Measurements from ENCODE around the gene FTO. TPM values are rescaled to one million over a fixed set of nuclear protein-coding genes. Genes with fewer than 3 reads are reported as not detected.
A peak's percentile ranks its signal among the peaks of the same experiment; 100 is the strongest.

FTO gene
- total and polyA plus RNA-seq, 2 donors: 57.0 to 112 TPM

DNA sequence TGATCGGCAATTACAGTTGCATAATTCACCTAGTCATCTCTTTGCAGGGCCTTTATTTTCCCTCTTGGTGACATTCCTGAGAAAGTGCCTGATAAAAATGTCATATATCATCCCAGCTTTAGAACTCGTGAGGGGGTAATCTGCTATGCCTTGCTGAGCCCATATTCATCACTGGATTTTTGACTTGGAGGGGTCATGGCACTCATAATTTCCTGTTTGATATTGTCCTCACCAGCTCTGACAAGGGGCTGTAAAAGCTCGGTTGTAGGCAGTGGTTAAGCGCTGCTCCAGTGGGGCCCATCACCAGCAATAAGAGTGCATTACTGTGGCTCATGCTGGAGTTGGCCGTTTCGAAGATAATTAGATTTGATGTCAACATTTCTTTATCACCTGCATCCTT is 355.4 kb downstream of the FTO start:
- H3K4me3 ChIP-seq (ENCODE audit: low read depth, low read length): no peak overlapping the region
- H3K4me1 ChIP-seq (ENCODE audit: insufficient read depth): no peaks in the 10 kb centered on the region
- no peaks in the 10 kb centered on the region for H3K36me3 ChIP-seq (ENCODE audit: insufficient read depth)
- H3K27ac ChIP-seq (ENCODE audit: low read depth): no peak overlapping the region
- DNase-seq (ENCODE audit: extremely low spot score): no peak
- 84% methylated on average over 6 of the region's 6 CpGs for WGBS

DNA sequence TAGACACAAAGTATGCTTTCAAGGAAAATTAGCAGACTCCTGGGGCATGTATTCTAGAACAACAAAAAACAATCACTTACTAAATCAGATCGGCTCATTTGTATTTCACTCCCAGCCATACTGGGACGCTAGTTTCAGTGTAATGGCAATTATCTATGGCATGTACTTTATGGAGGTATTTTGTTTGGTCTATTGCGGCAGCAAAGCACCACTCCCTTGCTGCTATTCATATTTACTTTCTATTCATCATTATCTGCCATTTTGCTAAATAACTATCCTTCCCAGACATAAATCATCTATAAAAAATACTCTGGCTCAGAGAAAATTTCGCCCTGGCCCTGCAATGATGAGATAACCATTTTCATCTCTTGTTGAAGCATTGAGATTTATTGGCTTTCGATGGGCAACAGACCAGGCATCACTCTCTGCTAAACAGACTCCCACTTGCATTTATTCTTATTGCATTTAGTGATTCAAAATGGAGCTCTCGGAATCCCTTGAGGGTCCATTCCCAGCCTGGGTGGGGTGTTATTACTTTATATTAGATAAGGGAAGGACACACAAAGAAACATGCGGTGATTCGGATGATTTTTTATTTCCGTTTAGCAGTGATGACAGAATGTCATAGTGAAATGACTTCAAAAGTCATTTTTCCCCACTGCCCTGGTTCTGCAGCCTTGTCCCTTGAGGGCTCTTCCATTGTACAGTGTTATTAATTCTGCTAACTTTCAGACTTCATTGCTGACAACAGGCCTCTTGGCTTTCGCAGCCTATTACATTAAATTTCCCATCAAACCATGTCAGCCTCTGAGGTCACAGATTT is 356.9 kb downstream of the FTO start:
- H3K36me3 ChIP-seq (ENCODE audit: insufficient read depth): no peaks in the 10 kb centered on the region
- WGBS: 80% methylated on average over 10 of the region's 10 CpGs
- no peak overlapping the region for H3K27ac ChIP-seq (ENCODE audit: low read depth)
- no peaks in the 10 kb centered on the region for H3K4me1 ChIP-seq (ENCODE audit: insufficient read depth)
- H3K4me3 ChIP-seq (ENCODE audit: low read depth, low read length): no peak overlapping the region
- DNase-seq (ENCODE audit: extremely low spot score): peak; percentile 46

DNA sequence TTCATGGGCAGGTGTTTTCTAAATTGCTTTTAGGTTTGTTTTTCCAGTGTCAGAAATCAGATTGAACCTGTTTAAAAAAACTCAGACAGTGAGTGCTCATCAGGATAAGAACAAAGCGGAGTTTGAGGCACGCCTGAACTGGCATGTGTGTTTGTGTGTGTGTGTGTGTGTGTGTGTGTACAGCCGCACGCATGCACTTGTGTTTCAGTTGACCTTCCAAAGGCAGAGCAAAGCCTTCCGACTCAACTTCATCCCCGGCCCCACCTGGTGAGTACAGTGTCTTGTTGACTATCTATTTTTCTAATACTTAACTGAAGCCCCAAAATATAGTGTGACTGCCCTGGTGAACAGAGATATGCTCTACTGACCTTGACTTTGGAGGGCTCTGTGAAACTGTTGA is 357.5 kb downstream of the FTO start:
- Histone ChIP-seq H3K36me3 (ENCODE audit: insufficient read depth) (no peaks in the 10 kb centered on the region), H3K4me1 (ENCODE audit: insufficient read depth) (no peaks in the 10 kb centered on the region), H3K4me3 (ENCODE audit: low read depth, low read length) (no peak overlapping the region), H3K27ac (ENCODE audit: low read depth) (no peak overlapping the region)
- 98% methylated on average over 6 of the region's 6 CpGs for WGBS
- DNase-seq (ENCODE audit: extremely low spot score): no peak

DNA sequence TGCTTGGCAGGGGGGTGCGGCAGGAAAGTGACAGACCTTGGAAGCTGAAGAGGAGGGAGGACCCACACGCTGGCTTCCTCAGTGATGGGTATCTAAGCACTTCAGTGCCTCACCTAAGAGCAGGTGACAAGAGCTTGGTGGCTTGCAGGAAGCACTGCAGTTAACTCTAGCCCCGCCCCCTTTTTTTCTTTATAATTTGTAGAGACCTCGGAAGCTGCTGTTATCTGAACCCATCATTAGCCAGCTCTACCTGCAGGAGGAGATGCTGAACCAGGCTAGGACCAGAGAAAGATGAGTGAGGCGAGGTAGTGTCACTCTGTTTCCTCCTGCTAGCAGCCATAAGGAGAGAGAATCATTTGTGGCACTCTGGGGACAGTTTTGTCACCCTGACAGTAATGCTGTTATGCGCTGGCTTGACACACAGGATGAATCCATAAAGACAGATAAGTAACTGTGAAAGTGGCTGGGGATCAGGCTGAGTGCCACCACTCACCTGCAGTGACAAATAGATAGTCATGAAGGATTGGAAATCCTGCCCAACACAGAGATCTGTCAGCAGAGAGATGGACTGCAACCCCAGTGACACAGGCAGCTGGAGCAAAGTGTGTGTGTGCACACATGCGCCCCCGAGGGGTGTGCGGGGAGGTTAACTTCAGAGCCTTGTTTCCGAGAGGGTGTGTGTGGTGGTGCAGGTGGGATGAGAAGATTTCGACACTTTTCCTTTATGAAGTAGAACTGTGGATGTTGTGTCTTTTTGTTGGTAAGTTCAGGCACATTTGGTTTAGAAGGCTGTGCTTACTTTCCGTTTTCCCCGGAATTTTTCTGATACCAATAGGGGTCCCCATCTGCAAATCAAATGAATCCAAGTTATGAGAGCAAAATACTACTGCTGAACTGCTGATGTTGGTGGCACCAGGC is 358.7 kb downstream of the FTO start:
- Histone ChIP-seq H3K27ac (ENCODE audit: low read depth) (no peak overlapping the region), H3K4me3 (ENCODE audit: low read depth, low read length) (no peak overlapping the region), H3K36me3 (ENCODE audit: insufficient read depth) (no peaks in the 10 kb centered on the region), H3K4me1 (ENCODE audit: insufficient read depth) (no peaks in the 10 kb centered on the region)
- WGBS: 82% methylated on average over 13 of the region's 13 CpGs
- no peak for DNase-seq (ENCODE audit: extremely low spot score)

DNA sequence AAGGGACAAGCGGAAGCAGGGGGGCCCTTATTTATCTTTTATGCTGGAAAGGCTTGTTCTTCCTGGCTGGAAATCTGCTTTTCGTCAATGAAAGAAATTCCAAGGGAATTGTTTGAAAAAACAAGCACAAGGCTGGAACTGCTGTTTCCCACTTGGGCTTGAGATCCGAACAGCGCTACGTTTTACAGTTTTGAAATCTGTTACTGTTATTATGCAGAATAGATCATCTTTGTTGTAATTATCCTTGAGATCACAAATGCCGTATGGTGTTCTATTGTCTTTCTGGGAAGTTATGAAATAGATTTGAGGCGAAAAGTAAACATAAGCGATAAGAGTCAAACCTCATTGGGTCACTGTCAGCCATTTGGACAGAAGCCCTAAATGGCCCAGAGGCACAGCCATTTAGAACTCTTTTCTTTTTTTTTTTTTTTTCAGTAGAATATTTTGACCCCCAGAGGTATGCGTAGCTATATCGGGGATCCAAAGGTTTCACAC is 359.4 kb downstream of the FTO start:
- Histone ChIP-seq H3K4me3 (ENCODE audit: low read depth, low read length) (no peak overlapping the region), H3K4me1 (ENCODE audit: insufficient read depth) (no peaks in the 10 kb centered on the region), H3K27ac (ENCODE audit: low read depth) (no peak overlapping the region), H3K36me3 (ENCODE audit: insufficient read depth) (no peaks in the 10 kb centered on the region)
- no peak for DNase-seq (ENCODE audit: extremely low spot score)
- WGBS: 84% methylated on average over 10 of the region's 10 CpGs

DNA sequence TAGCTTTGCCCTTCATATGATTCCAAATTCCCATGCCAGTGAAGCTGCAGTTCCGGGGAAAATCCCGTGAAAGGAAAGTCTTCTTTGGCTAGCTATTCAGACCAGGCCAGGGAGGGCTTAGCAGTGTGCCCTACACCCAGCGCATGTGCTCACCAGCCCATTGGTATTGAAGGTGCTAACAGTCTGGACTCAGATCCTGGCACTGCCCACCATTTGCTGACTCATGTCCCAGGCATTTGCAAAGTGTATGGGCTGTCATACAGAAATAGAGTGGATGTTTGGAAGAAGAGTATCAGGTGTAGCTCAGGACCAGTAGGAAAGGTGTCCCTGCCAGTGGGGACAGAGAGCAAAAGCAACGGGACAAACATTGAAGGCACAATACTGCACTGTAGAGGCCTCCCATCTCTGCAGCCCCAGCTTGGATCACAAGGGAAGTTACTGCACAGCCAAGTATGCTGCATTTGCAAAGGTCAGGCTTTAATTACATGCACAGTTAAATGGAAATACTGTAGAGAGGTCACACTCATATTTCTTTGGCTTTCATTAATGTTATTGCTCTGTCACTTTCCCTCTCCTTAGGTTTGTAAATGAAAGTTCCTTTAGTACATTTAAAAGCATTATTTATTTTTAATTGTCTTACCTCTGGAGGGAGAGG is 362.6 kb downstream of the FTO start:
- no peaks in the 10 kb centered on the region for H3K4me1 ChIP-seq (ENCODE audit: insufficient read depth)
- H3K4me3 ChIP-seq (ENCODE audit: low read depth, low read length): no peak overlapping the region
- WGBS: 88% methylated on average over 4 of the region's 4 CpGs
- no peaks in the 10 kb centered on the region for H3K36me3 ChIP-seq (ENCODE audit: insufficient read depth)
- no peak for DNase-seq (ENCODE audit: extremely low spot score)
- no peak overlapping the region for H3K27ac ChIP-seq (ENCODE audit: low read depth)

DNA sequence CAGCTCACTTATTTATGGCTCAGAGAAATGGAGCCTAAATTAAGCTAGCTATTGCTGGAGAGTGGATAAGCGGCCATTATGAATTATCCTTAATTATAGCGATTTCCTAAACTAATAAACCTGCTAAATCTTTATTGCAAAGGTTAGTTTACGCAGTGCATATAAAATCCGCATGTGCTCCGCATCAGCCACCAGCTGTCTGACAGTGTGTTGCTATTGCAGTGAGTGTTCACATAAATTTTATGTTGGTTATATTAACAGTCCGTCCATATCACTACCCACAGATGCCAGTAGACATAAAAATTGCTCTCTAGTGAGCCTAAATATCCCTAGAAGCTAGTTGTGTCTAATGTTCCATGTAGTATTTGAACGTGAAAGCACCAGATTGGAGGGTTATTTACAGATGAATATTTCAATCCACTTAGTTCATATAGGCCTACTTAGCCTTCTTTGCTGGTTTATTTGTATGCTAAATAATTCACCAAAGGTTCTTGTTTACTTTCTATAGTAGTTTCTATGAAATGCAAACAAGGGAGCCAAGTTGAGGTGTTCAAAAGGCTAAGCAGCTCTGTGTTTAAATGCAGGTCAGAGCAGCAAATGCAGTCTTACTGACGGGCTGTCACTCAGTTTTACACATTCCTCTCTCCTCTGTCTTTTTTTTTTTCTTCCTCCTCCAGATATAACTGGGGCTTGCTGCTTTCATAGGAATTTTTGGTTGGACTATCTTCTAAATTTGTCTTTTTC is 363.5 kb downstream of the FTO start:
- Histone ChIP-seq H3K4me3 (ENCODE audit: low read depth, low read length) (no peak overlapping the region), H3K27ac (ENCODE audit: low read depth) (no peak overlapping the region), H3K4me1 (ENCODE audit: insufficient read depth) (no peaks in the 10 kb centered on the region), H3K36me3 (ENCODE audit: insufficient read depth) (no peaks in the 10 kb centered on the region)
- 61% methylated on average over 8 of the region's 8 CpGs for WGBS
- DNase-seq (ENCODE audit: extremely low spot score): no peak

DNA sequence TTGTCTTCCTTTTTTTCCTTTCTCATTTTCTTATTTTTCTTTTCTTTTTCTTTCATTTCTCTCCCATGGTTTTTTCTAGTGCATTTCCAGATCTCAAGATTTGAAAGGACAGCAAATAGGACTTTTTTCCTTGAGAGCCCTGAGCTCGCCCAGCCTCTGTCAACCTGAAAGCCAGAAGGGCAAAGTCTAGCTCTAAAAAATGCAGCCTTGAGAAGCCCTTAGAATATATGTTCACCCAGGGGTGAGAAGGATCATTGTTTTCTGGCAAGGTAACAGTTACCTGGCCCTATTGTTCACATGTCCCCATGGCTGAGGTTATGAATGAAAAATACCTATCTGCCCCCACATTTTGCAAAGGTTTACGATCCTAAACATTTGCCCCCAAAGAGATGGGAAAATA is 364.3 kb downstream of the FTO start:
- 98% methylated on average over 2 of the region's 2 CpGs for WGBS
- Histone ChIP-seq H3K4me3 (ENCODE audit: low read depth, low read length) (no peak overlapping the region), H3K4me1 (ENCODE audit: insufficient read depth) (no peaks in the 10 kb centered on the region), H3K27ac (ENCODE audit: low read depth) (no peak overlapping the region), H3K36me3 (ENCODE audit: insufficient read depth) (no peaks in the 10 kb centered on the region)
- no peak for DNase-seq (ENCODE audit: extremely low spot score)

DNA sequence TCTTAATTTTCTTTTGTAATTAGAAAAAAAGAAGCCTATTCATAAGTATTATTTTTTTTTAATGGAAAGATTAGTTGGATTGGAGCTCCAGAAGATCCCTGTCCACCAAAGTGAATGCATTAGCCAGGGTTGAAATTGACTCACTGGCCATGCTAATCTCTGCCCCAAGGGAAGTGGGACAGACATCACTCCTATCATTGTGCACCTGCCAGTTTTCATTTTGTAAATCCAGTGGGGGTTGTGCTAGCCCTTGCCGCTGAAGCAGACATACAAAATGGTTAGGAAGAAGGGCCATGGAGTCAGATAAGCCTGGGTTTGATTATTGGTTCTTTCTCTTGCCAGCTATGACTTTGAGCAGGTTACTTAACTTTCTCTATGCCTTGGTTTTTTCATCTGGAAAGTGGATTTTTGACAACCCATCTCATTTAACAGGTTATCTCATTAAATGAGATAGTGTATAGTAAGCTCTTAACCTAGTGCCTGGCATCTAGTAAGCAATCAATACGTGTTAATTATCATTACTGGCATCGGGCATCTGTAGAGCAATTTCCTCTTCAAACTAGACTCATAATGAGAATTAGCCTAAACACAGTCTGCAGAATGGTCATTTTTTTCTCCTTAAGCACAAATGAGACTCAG is 365.8 kb downstream of the FTO start:
- no peaks in the 10 kb centered on the region for H3K4me1 ChIP-seq (ENCODE audit: insufficient read depth)
- WGBS: 98% methylated on average over 3 of the region's 3 CpGs
- H3K36me3 ChIP-seq (ENCODE audit: insufficient read depth): no peaks in the 10 kb centered on the region
- H3K4me3 ChIP-seq (ENCODE audit: low read depth, low read length): no peak overlapping the region
- H3K27ac ChIP-seq (ENCODE audit: low read depth): no peak overlapping the region
- no peak for DNase-seq (ENCODE audit: extremely low spot score)

DNA sequence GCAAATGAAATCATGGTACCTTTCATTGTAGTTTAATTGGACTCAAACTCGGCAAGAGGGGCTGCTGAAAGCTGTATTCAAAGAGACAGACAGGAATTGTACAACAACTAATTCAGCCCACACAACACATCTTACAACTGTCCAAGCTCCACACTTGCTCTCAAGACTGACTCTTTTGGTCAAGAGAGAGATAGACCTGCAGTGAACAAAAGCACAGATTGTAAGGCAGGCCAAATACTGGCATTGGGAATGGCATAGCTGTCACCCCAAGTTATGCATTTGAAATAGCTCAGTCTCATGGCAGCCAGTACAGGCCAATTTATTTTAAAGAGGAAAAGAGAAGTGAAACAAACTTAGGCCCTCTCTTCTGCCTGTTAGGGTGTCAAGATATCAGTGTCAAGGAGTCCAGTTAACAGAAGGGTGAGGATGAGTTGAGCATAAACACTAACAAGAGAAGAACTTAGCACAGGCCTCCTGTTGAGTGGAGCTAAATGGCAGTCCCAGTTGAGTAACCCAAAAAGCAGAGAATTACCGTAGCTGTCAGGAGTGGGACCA is 366.9 kb downstream of the FTO start:
- no peak for DNase-seq (ENCODE audit: extremely low spot score)
- H3K36me3 ChIP-seq (ENCODE audit: insufficient read depth): no peaks in the 10 kb centered on the region
- H3K4me1 ChIP-seq (ENCODE audit: insufficient read depth): no peaks in the 10 kb centered on the region
- WGBS: 95% methylated on average over 2 of the region's 2 CpGs
- H3K4me3 ChIP-seq (ENCODE audit: low read depth, low read length): no peak overlapping the region
- H3K27ac ChIP-seq (ENCODE audit: low read depth): no peak overlapping the region

DNA sequence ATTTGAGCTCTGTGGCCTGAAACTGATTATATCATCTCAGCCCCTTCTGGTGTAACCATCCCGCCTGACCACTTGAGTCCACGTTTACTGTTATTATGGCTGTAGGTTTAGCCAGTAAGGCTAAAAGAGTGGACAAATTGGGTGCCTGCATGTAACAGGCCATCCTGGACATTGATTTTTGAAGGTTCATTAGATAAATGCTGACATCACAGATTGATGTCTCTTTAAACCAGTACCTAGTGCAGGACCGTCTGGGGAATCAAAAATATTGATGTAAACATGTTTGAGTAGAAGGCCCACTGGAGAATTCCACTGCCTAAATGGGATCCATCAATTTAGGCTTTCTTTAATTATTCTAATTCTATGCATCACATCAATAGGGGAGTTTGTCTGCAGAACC is 367.6 kb downstream of the FTO start:
- Histone ChIP-seq H3K4me1 (ENCODE audit: insufficient read depth) (no peaks in the 10 kb centered on the region), H3K27ac (ENCODE audit: low read depth) (no peak overlapping the region), H3K4me3 (ENCODE audit: low read depth, low read length) (no peak overlapping the region), H3K36me3 (ENCODE audit: insufficient read depth) (no peaks in the 10 kb centered on the region)
- WGBS: 98% methylated on average over 3 of the region's 3 CpGs
- no peak for DNase-seq (ENCODE audit: extremely low spot score)

DNA sequence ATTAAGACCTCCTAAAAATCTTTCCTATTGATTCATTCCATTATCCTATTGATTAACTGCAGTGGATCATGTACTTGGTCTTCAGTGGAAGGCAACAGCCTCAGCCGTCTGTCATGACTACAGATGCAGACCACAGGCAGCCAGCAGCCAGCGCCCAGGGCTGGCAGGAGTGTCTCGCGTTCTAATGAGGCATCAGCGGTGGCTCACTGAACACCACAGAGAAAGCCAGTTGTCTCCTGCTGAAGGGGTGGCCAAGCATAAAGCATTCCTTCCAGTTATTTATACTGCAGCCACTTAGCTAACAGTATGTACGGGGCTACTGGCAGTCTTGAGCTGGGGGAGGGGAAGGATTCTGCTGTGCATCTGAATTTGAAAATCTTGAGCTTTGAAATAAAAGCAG is 368.3 kb downstream of the FTO start:
- Histone ChIP-seq H3K36me3 (ENCODE audit: insufficient read depth) (no peaks in the 10 kb centered on the region), H3K4me3 (ENCODE audit: low read depth, low read length) (no peak overlapping the region), H3K4me1 (ENCODE audit: insufficient read depth) (no peaks in the 10 kb centered on the region), H3K27ac (ENCODE audit: low read depth) (no peak overlapping the region)
- no peak for DNase-seq (ENCODE audit: extremely low spot score)
- WGBS: 92% methylated on average over 6 of the region's 6 CpGs

All from urinary bladder (tissue), 4 donors.